ENCODE measurements around the gene APBA2.
"Not testable (repeated sequence)": the region's sequence is repeated elsewhere in the genome, so short reads cannot be mapped to it uniquely, and the experiment has no call there.

APBA2 gene

GRCh38 chr15:28998511-28998910 is 112.7 kb downstream of the APBA2 start:
- no peak for DNase-seq (ENCODE audit: low read depth in 2 of 2)

- no peak for DNase-seq (ENCODE audit: low read depth in 2 of 2)
Measured at GRCh38 chr15:29003191-29003839, 117.5 kb downstream of the APBA2 start.

- DNase-seq (ENCODE audit: low read depth in 2 of 2): no peak
Measured at GRCh38 chr15:29003840-29004233, 118.1 kb downstream of the APBA2 start.

GRCh38 chr15:29005931-29006330 is 120.2 kb downstream of the APBA2 start:
- DNase-seq (ENCODE audit: low read depth in 2 of 2): no peak

- no peak for DNase-seq (ENCODE audit: low read depth in 2 of 2)
Measured at GRCh38 chr15:29008846-29009245, 123.1 kb downstream of the APBA2 start.

GRCh38 chr15:29012097-29012496 is 126.3 kb downstream of the APBA2 start:
- no peak for DNase-seq (ENCODE audit: low read depth in 2 of 2)

- no peak for DNase-seq (ENCODE audit: low read depth in 2 of 2)
Measured at GRCh38 chr15:29014493-29014892, 128.7 kb downstream of the APBA2 start.

- DNase-seq (ENCODE audit: low read depth in 2 of 2): no peak
Measured at GRCh38 chr15:29016518-29016917, 130.7 kb downstream of the APBA2 start.

GRCh38 chr15:29018120-29018805 is 132.5 kb downstream of the APBA2 start:
- no peak for DNase-seq (ENCODE audit: low read depth in 2 of 2)

- no peak for DNase-seq (ENCODE audit: low read depth in 2 of 2)
Measured at GRCh38 chr15:29018995-29019976, 133.5 kb downstream of the APBA2 start.

GRCh38 chr15:29021857-29022256 is 136.1 kb downstream of the APBA2 start:
- DNase-seq (ENCODE audit: low read depth in 2 of 2): no peak

- DNase-seq (ENCODE audit: low read depth in 2 of 2): no peak
Measured at GRCh38 chr15:29024662-29025061, 138.9 kb downstream of the APBA2 start.

GRCh38 chr15:29025411-29025810 is 139.6 kb downstream of the APBA2 start:
- DNase-seq (ENCODE audit: low read depth in 2 of 2): not testable (repeated sequence)

GRCh38 chr15:29028158-29028557 is 142.4 kb downstream of the APBA2 start:
- DNase-seq (ENCODE audit: low read depth in 2 of 2): not testable (repeated sequence)

- DNase-seq (ENCODE audit: low read depth in 2 of 2): no peak
Measured at GRCh38 chr15:29029651-29030195, 143.9 kb downstream of the APBA2 start.

GRCh38 chr15:29031502-29032228 is 145.9 kb downstream of the APBA2 start:
- DNase-seq (ENCODE audit: low read depth in 2 of 2): no peak

- DNase-seq (ENCODE audit: low read depth in 2 of 2): no peak
Measured at GRCh38 chr15:29032229-29032625, 146.5 kb downstream of the APBA2 start.

GRCh38 chr15:29032751-29033150 is 147.0 kb downstream of the APBA2 start:
- no peak for DNase-seq (ENCODE audit: low read depth in 2 of 2)

GRCh38 chr15:29034151-29034550 is 148.4 kb downstream of the APBA2 start:
- no peak for DNase-seq (ENCODE audit: low read depth in 2 of 2)

- no peak for DNase-seq (ENCODE audit: low read depth in 2 of 2)
Measured at GRCh38 chr15:29034593-29035335, 149.0 kb downstream of the APBA2 start.

Data from stimulated activated CD4-positive, alpha-beta T cell treated with anti-CD3 and anti-CD28 coated beads, Interleukin-1b, Interleukin-23, amount 100 ng/mL, for 4 hours (primary cell).